HTERT RPE-1 (cell line): ENCODE results near the gene KIF5A.
"Not testable (repeated sequence)": the region's sequence is repeated elsewhere in the genome, so short reads cannot be mapped to it uniquely, and the experiment has no call there.

Source experiments
- in situ Hi-C: fragments of 300-500 bp; cut with MboI; formaldehyde crosslinking; loops from 4 replicates; pipeline ENCODE4 v1.14.3; 2020; ENCODE audit warnings: low sequenced_read_pairs

Gene KIF5A

GRCh38 chr12:57617942-57618341 lies 68.1 kb downstream of the KIF5A start:
- in situ Hi-C loops: no loop called here

DNA sequence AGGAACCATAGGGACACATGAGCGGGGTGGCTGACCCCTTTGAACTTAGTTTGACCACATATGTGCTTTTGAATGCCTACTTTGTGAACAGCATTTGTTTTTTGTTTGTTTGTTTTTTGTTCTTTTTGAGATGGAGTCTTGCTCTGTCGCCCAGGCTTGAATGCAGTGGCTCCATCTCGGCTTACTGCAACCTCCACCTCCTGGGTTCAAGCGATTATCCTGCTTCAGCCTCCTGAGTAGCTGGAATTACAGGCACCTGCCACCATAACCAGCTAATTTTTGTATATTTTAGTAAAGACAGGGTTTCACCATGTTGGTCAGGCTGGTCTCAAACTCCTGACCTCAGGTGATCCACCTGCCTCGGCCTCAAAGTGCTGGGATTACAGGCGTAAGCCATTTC lies 68.6 kb downstream of the KIF5A start:
- in situ Hi-C loops: not testable (repeated sequence)

- in situ Hi-C loops: no loop called here
These were observed 69.2 kb downstream of the KIF5A start for GRCh38 chr12:57618966-57619433.

- in situ Hi-C loops: no loop called here
These were observed 69.8 kb downstream of the KIF5A start for GRCh38 chr12:57619434-57620244.

GRCh38 chr12:57620245-57620935 lies 70.5 kb downstream of the KIF5A start:
- in situ Hi-C loops: no loop called here

GRCh38 chr12:57620936-57621496 lies 71.2 kb downstream of the KIF5A start:
- in situ Hi-C loops: no loop called here

GRCh38 chr12:57621497-57622292 lies 71.9 kb downstream of the KIF5A start:
- in situ Hi-C loops: no loop called here

DNA sequence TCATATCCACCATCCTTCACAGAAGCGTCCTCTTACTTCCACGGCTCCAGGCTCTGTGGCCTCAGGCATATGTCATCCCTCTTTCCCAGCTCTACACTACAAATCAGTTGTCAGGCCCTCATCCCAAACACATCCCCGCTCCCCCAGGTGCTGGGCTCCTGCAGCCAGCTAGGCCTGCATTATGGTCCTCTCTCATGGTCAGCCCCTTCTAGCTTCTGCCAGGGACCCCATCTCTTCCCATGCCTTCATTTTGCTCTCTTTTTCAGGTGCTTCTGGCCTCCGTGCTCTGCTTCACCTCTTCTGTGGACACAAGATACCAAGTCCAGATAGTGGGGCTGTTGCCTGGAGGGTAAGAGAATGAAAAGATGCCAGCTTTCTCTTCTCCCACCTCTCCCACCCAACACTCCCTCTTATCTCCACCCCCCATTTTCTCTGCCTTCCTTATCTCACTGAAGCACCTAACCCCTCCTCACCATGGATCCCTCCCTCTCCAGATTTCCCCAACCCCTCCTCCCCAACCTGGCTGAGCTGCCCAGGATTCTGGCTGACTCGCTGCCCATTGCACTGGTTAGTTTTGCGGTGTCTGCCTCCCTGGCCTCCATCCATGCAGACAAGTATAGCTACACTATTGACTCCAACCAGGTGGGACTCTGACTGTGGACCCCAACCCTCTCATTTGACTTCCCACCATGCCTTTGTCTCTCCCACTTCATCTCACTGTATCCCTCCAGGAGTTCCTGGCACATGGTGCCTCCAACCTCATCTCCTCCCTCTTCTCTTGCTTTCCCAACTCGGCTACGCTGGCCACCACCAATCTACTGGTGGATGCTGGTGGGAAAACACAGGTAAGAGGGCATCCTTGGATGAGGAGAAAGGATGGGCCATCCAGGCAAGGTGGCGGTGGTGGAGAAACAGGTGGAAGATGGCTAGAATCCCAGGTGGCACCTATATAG lies 72.7 kb downstream of the KIF5A start:
- in situ Hi-C loops: no loop called here

- in situ Hi-C loops: no loop called here
These were observed 73.5 kb downstream of the KIF5A start for GRCh38 chr12:57623385-57623784.

- in situ Hi-C loops: no loop called here
These were observed 74.1 kb downstream of the KIF5A start for GRCh38 chr12:57623811-57624390.

GRCh38 chr12:57624441-57625220 lies 74.8 kb downstream of the KIF5A start:
- in situ Hi-C loops: no loop called here

- in situ Hi-C loops: no loop called here
These were observed 75.6 kb downstream of the KIF5A start for GRCh38 chr12:57625261-57626032.

GRCh38 chr12:57626111-57626920 lies 76.5 kb downstream of the KIF5A start:
- in situ Hi-C loops: no loop called here

DNA sequence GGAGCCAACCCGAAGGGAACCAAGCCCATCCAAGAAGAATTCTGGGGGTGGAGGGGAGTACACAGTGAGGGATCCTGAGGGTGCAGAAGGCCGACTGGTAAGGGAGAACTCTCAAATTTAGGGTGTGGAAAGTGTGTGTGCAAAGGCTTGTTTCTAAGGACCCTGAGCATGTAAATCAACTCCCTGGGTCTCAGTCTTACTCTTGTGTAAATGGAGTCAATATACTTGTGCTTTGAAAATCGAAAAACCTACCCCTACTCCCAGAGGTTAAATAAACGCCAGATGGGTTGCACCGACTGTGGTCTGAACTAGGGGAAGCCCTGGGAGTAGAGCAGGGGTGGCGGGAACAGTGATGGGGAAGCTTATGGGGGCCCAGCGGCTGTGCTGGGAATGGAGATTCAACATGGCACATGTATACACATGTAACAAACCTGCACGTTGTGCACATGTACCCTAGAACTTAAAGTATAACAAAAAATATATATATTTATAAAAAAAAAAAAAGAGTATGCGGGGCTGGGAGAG lies 77.1 kb downstream of the KIF5A start:
- in situ Hi-C loops: no loop called here

- in situ Hi-C loops: no loop called here
These were observed 77.8 kb downstream of the KIF5A start for GRCh38 chr12:57627501-57628279.
